GM19452 (cell line): ENCODE data around the gene B9D1.
A peak's percentile ranks its signal among the peaks of the same experiment; 100 is the strongest.

Source experiments
- ATAC-seq: cut with Tn5 transposase; IDR thresholded peaks from one replicate; pipeline ENCODE4 v1.9.1; 2021; ENCODE audit not compliant: unreplicated experiment

The B9D1 gene

GRCh38 chr17:19362277-19363113 is at the start of gene B9D1:
B9D1 (minus strand) TSS chr17:19362723; CDS start chr17:19362569, 154 bp downstream.
- peak; percentile 83 for ATAC-seq

GRCh38 chr17:19411631-19412030 is 49.1 kb upstream of the B9D1 start:
- ATAC-seq, result no peak

- ATAC-seq, result no peak
These were observed 48.5 kb upstream of the B9D1 start, which contains the start of gene RNF112 for GRCh38 chr17:19410875-19411620. RNF112 (plus strand) TSS chr17:19411232; CDS start chr17:19411409, 177 bp downstream.

- no peak for ATAC-seq
These were observed 47.6 kb upstream of the B9D1 start for GRCh38 chr17:19410091-19410490.

GRCh38 chr17:19409509-19409908 is 47.0 kb upstream of the B9D1 start:
- no peak for ATAC-seq

GRCh38 chr17:19409066-19409465 is 46.5 kb upstream of the B9D1 start:
- ATAC-seq, result no peak

- no peak for ATAC-seq
These were observed 45.8 kb upstream of the B9D1 start for GRCh38 chr17:19408346-19408710.

- ATAC-seq, result no peak
These were observed 45.2 kb upstream of the B9D1 start for GRCh38 chr17:19407601-19408345.

GRCh38 chr17:19405114-19405513 is 42.6 kb upstream of the B9D1 start:
- ATAC-seq, result no peak

GRCh38 chr17:19404264-19404663 is 41.7 kb upstream of the B9D1 start:
- no peak for ATAC-seq

- ATAC-seq, result no peak
These were observed 40.5 kb upstream of the B9D1 start for GRCh38 chr17:19403021-19403420.

- ATAC-seq, result no peak
These were observed 39.6 kb upstream of the B9D1 start for GRCh38 chr17:19402171-19402570.

- ATAC-seq, result no peak
These were observed 38.9 kb upstream of the B9D1 start for GRCh38 chr17:19401321-19402010.

GRCh38 chr17:19399750-19400450 is 37.4 kb upstream of the B9D1 start:
- ATAC-seq, result no peak

- no peak for ATAC-seq
These were observed 36.0 kb upstream of the B9D1 start for GRCh38 chr17:19398301-19399181.

- ATAC-seq, result no peak
These were observed 35.1 kb upstream of the B9D1 start for GRCh38 chr17:19397556-19398041.

GRCh38 chr17:19392303-19392702 is 29.8 kb upstream of the B9D1 start:
- no peak for ATAC-seq

- ATAC-seq, result no peak
These were observed 28.9 kb upstream of the B9D1 start for GRCh38 chr17:19391432-19391831.

GRCh38 chr17:19390951-19391350 is 28.4 kb upstream of the B9D1 start:
- ATAC-seq, result no peak
